Fibroblast of peridontal ligament (primary cell): ENCODE data around the gene ZNF792.
"Not testable (repeated sequence)": the region's sequence is repeated elsewhere in the genome, so short reads cannot be mapped to it uniquely, and the experiment has no call there.

Experiments
- DNase-seq: peaks from one replicate; pipeline ENCODE4 v3.0.0-alpha.2; 2010; ENCODE audit errors: extremely low read depth

Gene ZNF792

DNA sequence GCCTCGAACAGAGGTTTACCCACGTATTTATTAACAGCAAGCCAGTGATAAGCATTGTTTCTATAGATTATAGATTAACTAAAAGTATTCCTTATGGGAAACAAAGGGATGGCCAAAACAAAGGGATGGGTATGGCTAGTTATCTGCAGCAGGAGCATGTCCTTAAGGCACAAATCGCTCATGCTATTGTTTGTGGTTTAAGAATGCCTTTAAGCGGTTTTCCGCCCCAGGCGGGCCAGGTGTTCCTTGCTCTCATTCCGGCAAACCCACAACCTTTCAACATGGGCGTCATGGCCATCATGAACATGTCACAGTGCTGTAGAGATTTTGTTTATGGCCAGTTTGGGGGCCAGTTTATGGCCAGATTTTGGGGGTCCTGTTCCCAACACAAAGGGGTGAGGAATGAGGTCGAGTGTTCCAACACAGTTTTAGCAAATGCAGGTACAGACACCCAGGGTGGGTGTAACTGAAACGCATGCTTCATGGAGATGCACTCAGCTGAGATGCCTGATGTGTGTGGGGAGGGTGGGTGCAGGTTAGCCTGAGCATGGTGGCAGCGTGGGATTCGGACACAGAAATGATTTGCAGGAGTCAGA lies 6.3 kb upstream of the ZNF792 start:
- not testable (repeated sequence) for DNase-seq

DNA sequence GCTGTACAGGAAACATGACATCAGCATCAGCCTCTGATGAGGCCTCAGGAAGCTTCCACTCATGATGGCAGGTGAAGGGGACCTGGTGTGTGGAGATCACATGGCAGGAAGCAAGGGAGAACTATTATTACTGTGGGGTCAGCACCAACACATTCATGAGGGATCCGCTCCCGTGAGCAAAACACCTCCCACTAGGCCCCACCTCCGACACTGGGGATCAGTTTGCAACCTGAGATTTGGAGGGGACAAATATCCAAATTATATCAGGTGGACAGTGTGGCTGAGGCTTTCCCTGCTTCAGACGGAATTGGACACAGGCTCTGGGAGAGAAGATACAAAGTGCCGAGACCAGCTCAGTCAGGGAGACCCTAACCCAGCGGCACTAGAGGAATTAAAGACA lies 5.7 kb upstream of the ZNF792 start:
- no peak for DNase-seq

DNA sequence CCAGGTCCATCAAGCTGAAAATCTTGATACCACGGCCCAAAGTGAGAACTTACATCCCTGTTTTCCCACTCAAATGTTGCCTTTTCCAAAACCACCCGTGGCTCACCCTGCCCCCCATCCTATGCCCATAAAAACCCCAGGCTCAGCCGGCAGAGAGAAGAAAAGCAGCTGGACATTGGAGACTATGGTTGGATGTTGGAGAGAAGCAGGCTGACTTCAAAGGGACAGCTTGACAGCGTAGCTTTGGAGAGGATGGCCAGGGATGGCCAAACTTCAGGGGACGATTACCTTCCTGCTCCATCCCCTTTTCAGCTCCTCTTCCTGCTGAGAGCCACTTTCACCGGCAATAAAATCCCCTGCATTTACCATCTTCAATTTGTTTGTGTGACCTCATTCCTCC lies 3.5 kb upstream of the ZNF792 start:
- DNase-seq = no peak

DNA sequence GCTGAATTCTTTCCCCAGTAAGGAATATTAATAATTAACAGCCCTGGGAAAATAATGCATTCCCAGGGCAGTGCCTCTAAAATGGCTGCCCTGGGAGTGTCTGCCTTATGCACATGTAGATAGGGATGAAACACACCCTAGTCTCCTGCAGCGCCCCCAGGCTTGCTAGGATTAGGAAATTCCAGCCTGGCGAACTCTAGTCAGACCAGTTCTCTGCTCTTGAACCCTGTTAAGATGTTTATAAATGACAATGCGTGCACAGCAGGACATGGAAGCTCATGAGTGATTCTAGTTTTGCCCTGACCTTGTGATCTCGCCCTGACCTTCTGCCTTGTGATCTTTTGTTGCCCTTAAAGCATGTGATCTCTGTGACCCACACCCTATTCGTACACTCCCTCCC lies 1.5 kb upstream of the ZNF792 start:
- not testable (repeated sequence) for DNase-seq

DNA sequence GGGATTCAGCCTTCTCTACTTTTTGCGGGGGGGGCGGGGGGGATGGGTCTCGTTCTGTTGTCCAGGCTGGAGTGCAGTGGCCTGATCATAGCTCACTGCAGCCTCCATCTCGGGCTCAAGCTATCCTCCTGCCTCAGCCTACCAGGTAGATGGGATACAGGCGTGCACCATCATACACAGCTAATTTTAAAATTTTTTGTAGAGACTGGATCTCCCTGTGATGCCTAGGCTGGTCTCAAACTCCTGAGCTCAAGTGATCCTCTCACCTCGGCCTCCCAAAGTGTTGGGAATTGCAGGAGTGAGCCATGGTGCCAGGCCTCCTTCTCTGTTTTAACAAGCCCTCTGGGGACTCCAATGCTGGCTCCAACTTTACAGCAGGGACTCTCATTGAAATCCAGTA lies 569 bp upstream of the ZNF792 start:
- DNase-seq = no peak

DNA sequence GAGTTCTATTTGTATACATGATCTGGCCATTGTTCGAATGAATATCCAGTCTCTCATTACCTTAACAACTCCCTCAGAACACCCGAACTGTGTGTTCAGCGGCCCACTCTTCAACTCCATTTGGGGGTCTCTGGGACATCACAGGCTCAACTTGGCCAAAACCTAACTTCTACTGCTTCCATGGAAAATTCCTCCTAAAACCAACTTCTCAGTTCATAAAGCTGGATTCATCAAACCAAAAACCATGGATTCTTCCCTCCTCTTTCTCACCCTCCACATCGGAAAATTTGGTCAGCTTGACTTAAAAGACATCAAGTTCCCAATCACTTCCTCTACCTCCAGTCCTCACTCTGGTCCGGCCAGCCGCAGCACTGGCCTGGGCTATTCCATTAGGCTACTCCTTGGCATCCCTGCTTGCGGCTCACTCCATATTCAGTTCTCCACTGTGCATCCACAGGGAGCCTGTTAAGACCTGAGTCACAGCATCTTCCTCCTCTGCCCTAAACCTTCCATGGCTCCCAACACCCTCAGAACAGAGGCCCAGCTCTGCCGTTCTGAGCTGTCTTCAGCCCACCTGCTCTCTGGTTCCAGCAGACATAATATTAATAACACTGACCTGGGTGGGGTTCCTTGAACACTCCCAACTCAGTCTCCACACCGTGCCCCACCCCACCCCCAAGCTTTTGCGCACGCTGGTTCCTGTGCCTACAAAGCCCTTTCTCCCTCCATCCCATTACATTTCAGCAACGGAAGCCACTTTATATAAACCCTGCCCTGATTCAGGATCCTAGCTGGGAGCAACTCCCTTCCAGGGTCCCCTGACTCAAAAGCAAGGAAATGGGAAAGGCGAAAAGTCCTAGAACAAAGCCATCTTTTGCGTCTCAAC lies 1.1 kb downstream of the ZNF792 start:
- DNase-seq = no peak

DNA sequence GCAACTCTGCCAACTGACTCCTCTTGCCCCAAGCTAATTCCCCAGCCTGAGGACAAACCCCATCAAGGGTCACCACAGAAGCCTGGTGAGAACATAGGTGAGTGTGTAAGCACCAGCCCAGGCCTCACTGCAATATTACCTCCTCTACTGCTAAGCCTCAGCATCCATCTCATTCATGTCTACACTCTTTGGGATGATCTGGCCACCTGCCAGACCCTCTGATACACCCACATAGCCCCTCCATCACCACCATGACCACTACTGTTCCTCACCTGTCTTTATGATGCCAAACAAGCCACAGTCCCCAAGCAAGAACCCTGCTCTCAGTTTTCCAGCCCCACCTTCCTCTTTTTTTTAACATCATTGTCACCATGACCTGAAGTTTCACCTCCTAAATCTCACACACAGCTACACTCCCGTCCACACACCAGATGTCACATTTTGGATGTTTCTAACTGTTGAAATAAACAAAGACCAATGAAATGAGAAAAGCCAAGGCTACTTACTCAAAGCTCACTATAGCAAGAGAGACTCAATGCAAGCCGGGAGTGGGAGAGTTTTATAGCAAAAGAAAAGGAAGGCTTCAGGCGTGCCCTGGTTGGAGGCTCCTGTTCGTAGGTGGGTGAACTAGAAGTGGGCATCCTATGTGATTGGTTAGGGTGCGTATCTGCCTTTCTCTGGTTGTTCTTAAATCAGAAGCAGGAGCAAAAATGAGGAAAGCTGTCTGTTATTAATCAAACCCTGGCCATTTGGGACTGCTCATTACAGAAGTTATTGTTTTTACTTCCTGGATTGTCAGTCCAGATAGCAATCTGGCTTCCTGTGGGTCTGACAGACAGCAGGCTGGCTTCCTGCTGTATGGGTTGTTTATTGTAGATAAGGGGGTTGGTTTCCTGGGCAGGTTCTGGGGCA lies 2.0 kb downstream of the ZNF792 start:
- no peak for DNase-seq

DNA sequence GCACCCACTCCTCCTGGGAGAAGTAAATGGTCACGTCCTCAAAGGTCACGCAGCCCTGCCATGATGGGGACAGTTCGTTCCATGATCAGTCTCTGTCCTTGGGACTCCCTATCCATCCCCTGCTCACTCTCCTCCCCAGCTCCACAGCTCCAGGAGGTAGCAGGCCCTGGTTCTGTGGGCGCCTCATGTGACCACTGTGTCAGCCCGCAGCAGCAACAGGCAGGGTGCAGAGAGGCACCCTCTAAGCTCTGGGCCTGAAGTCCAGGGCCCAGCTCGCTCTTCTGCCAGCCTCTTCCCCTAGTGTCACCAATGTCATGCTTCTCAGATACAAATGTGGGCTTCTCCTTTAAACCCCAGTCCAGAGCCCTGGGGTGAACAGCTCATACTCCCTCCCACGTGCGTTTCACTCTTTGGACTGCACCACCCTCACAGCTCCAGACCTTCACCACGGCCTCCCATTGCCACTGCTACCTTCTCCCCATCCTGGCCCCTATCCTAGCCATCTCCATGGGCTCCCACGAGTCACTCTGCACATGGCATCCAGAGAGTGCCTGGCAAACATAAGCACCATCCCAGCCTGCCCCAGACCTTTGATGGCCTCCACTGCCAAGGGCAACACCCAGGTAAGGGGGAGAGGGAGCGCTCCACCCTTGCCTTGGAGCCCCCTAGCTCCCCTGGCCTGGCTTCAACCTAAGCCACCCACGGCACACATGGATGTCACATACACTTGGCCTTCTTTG lies 2.9 kb downstream of the ZNF792 start:
- DNase-seq = no peak

DNA sequence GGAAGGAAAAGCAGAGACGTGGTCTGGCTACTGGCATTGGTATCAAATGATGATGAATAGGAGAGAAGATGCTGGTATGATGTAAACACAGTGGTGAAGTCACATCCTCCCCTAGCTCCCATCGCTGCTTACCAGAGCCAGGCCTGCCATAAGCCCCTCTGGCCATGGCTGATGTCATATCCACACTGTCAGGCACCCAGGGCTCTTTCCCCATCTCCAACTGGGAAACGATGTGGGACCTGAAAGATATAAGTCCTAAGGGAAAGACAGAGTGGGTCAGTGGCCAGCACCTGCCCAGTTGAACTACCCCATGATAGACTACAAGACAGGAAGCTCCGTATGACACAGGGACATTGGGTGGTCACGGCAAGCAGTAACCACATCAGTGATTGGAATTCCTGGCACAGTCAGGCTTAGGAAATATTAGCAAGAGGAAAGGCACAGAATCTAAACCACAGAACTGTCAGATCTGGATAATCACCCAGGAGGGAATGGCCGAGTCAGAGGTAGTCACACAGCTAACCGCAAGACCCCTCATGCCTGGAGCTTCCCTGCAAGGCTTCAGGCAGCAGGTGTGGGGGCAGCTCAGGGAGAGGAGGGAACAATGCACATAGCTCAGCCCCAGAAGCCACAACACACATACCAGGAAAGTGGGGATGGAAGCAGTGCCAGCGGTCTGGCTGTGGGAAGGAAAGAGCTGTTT lies 3.8 kb downstream of the ZNF792 start:
- no peak for DNase-seq

DNA sequence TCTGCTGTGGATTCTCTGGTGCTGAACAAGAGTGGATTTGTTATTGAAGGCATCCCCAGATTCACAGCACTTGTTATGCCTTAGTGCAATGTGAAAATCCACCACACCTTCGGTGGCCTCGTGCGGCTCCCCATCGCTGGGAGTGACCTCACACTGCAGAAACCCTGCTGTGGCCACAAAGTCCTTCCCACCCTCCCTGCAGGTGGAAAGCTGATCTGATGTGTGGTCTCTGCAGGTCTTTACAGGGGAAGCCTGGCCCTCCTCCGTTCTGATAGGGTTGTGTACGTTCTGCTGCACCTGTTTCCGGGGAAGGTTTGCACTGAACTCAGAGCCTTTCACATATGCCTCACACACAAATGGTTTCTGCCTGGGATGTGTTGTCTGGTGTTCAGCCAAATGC lies 5.0 kb downstream of the ZNF792 start:
- DNase-seq = no peak

DNA sequence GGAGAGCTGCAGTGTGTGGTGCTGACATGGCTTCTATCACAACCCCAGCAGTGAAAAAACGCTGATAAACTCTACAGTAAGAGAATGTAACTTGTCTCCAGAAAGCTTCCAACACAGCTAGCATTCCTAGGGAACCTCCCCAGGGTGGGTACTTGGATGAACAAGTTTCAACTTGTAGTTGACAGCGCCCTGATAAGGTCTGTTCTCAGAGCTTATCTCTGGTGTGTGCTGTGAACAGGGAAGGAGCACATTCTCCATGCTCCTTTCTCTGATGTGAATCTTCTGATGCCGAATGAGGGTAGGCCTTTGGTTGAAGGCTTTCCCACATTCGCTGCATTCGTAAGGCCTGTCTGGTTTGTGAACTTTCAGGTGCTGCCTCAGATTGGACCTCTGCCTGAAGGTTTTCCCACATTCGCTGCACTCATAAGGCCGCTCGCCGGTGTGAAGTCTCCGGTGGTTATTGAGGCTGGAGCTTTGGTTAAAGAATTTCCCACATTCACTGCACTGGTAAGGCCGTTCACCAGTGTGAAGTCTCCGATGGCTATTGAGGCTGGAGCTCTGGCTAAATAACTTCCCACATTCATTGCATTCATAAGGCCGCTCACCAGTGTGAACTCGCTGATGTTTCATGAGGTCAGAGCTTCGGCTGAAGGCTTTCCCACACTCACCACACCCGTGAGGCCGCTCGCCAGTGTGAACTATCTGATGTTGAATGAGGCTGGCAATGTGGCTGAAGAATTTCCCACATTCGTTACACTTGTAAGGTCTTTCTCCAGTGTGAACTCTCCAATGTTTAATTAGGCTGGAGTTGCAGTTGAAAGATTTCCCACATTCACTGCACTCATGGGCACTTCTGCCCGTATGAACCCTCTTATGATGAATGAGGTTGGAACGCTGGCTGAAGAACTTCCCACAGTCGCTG lies 5.9 kb downstream of the ZNF792 start:
- no peak for DNase-seq

DNA sequence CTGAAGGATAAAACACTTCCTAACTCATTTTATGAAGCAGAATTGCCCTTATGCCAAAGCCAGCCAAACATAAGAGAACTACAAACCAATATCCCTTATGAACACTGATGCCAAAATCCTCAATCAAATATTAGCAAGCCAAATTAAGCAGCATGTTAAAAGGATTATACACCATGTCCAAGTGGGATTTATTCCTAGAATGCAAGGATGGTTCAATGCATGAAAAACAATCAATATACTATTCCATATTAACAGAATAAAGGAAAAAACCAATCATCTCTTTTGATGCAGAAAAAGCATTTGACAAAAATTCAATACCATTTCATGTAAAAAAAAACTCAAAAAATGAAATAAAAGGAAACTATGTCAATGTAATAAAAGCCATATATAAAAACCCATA lies 10.9 kb downstream of the ZNF792 start:
- DNase-seq = no peak

DNA sequence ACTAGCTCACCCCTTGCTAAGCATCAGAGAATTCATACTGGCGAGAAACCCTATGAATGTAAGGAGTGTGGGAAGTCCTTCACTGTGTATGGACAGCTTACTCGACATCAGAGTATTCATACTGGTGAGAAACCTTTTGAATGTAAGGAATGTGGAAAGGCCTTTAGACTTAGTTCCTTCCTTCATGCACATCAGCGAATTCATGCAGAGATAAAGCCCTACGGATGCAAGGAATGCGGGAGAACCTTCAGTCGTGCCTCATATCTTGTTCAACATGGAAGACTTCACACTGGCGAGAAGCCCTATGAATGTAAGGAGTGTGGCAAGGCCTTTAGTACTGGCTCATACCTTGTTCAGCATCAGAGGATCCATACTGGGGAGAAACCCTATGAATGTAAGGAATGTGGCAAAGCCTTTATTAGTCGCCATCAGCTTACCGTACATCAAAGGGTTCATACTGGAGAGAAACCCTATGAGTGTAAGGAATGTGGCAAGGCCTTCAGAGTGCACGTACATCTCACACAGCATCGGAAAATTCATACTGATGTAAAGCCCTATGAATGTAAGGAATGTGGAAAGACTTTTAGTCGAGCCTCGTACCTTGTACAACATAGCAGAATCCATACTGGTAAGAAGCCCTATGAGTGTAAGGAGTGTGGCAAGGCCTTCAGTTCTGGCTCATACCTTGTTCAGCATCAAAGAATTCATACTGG lies 20.0 kb downstream of the ZNF792 start:
- DNase-seq = no peak

DNA sequence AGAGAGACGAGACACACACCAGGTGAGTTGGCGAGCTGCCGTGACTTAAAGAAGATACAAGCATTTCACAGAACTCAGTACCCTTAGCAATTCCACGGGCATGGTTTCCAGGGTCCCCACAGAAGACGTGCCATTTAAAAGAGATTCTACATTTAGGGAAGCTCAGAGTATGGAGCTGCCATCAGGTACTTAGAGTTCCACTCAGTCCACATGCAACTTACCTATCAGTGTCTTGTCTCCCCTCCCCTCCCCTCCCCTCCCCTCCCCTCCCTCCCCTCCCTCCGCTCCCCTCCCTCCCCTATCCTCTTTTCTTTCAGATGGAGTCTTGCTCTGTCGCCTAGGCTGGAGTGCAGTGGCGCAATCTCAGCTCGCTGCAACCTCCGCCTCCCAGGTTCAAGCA lies 25.1 kb downstream of the ZNF792 start:
- no peak for DNase-seq

DNA sequence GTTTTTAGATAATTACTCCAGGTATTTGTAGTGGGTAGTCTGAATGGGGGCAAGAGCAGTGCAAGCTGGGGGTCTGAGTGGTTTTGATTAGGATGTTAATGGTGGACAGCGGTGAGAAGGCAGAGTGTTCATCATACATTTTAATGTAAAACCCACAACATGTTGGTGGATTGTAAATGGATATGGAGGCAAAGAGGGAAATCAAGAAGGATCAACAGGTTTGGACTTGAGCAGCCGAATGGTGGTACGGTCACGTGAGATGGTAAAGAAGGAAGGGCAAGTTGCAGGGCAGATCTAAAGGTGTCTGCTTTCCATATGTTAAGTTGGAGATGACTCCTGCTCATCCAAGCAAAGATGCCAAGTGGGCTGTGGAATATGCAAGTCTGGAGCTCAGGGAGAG lies 27.8 kb downstream of the ZNF792 start:
- no peak for DNase-seq

DNA sequence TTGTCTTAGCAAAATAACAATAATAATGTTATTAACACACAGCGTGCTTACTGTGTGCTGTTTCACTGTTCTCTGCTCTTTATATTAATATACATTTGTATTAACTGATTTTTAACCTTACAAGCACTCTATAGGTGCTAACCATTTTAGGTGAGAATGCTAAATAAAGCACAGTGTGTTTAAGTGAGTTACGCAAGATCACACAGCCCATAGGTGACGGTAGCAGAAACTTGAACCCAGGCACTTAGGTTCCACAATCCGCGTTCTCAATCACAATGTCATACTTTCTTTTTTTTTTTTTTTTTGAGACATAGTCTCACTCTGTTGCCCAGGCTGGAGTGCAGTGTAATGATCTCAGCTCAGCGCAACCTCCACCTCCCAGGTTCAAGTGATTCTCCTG lies 31.5 kb downstream of the ZNF792 start:
- no peak for DNase-seq

DNA sequence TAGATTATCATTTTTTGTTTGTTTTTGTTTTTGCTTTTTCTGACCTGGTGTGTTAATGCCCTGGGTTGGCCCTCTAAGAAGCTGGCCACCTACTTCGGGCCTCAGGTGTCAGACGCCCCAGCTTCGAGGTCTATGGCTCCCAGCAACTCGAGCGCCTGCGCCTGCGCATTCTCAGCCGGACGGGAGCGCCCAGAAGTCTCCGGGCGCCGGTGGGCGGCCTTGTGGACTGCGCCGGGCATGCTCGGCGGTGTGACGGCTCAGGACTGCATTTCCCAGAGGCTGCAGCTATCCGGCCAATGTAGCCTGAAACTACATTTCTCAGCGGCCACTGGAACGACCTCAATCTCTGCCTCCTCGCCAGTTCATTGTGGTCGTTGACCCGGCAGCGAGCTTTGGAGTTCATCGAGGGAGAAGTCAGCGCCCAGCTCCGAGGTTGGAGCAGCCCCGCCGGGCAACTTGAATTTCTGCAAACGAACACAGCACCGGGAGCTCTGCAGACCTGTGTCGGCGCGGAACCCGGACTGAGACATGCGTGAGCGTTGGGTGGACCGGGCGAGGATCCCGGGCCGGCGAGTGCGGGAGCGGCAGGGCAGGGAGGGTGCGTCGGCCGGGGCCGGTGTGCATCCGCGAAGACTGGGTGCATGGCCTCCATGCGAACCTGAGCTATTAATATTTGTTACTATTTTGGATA lies 37.2 kb downstream of the ZNF792 start, which contains the start of gene ZNF30:
TSS of gene ZNF30 (plus strand) at position 219 of the 691 bp plus-strand sequence. CDS start 3,045 bp downstream, outside the sequence.
- DNase-seq = peak; percentile 87

DNA sequence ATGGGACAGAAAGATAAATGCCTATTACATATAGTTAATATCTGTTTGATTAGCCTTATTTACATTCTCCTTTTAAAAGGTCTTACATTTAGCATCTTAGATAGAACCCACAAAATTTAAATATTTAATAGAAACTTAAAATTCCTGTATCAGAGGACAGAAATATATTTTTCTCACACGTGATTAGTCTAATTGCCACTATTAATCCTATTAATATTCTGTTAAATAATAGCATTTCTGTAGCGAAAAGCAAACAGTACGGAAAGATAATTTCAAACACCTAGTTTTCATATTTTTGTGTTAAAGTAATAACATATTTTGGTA lies 37.7 kb downstream of the ZNF792 start:
- no peak for DNase-seq
